Measurements from ENCODE around the gene ISG20L2. TPM values are rescaled to one million over a fixed set of nuclear protein-coding genes. Genes with fewer than 3 reads are reported as not detected.
A peak's percentile ranks its signal among the peaks of the same experiment; 100 is the strongest.
"Not testable (repeated sequence)": the region's sequence is repeated elsewhere in the genome, so short reads cannot be mapped to it uniquely, and the experiment has no call there.

Gene ISG20L2
- total RNA-seq, 6 experiments from 2014 or later = 10.3 to 14.1 (median 12.2) TPM

- intact Hi-C loops (cut with DNase I) = no loop called here
- Histone ChIP-seq H3K4me3 (no peak overlapping the region), H3K9me3 (no peaks in the 10 kb centered on the region), H3K36me3 (no peaks in the 10 kb centered on the region), H3K4me1 (peaks cover 0 to under 1% (median 0%) of the 10 kb centered on the region in 4 donors), H3K27me3 (no peaks in the 10 kb centered on the region), H3K27ac (no peak overlapping the region)
- TF ChIP-seq POLR2A (IDR thresholded peaks at IDR 0.05) = no peak
- no peak for TF ChIP-seq CTCF (IDR thresholded peaks at IDR 0.05)
- 74% methylated on average over 4 of the region's 4 CpGs for WGBS (ENCODE audit: insufficient coverage, low coverage, low lambda C conversion rate, missing lambda C conversion rate)
- DNase-seq (no peak), ATAC-seq (no peak)
These were observed 32.2 kb upstream of the ISG20L2 start for GRCh38 chr1:156760796-156761104.

- TF ChIP-seq POLR2A (IDR thresholded peaks at IDR 0.05) (no peak), CTCF (IDR thresholded peaks at IDR 0.05) (no peak)
- ATAC-seq (peak in 1 of 4 donors; percentile 16), DNase-seq (no peak)
- Histone ChIP-seq H3K9me3 (no peaks in the 10 kb centered on the region), H3K4me3 (no peak overlapping the region), H3K27ac (no peak overlapping the region), H3K27me3 (no peaks in the 10 kb centered on the region), H3K36me3 (no peaks in the 10 kb centered on the region), H3K4me1 (no peaks in the 10 kb centered on the region)
- intact Hi-C loops (cut with DNase I) = no loop called here
- 71% methylated on average over 5 of the region's 6 CpGs for WGBS (ENCODE audit: insufficient coverage, low coverage, low lambda C conversion rate, missing lambda C conversion rate)
These were observed 31.7 kb upstream of the ISG20L2 start for GRCh38 chr1:156760092-156760795.

DNA sequence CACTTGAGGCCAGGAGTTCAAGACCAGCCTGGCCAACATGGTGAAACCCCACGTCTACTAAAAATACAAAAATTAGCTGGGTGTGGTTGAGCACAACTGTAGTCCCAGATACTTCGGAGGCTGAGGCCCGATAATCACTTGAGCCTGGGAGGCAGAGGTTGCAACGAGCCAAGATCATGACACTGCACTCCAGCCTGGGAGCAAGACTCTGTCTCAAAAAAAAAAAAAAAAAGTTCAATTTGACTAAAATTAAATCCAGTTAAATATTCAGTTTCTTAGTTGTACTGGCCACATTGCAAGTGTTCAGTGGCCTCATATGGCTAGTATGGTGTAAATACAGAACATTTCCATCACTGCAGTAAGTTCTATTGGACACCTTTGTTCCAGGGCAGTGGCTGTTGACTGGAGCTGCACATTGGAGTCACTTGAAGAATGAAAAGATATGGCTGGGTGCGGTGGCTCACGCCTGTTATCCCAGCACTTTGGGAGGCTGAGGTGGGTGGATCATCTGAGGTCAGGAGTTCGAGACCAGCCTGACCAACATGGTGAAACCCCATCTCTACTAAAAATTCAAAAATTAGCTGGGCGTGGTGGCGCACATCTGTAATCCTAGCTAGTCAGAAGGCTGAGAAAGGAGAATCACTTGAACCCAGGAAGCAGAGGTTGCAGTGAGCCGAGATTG, 29.1 kb upstream of the ISG20L2 start:
- intact Hi-C loops (cut with DNase I); H3K9me3 ChIP-seq; H3K4me3 ChIP-seq; H3K4me1 ChIP-seq; ATAC-seq; H3K27me3 ChIP-seq; H3K27ac ChIP-seq; DNase-seq; H3K36me3 ChIP-seq: not testable (repeated sequence)
- WGBS (ENCODE audit: insufficient coverage, low coverage, low lambda C conversion rate, missing lambda C conversion rate) = 94% methylated on average over 9 of the region's 10 CpGs

- Histone ChIP-seq H3K4me1 (peaks cover 0 to 13% (median 6%) of the 10 kb centered on the region in 4 donors), H3K27ac (no peak overlapping the region), H3K36me3 (no peaks in the 10 kb centered on the region), H3K9me3 (no peaks in the 10 kb centered on the region), H3K4me3 (no peak overlapping the region), H3K27me3 (no peaks in the 10 kb centered on the region)
- intact Hi-C loops (cut with DNase I) = no loop called here
- whole genome bisulfite sequencing (ENCODE audit: insufficient coverage, low coverage, low lambda C conversion rate, missing lambda C conversion rate) = 100% methylated on average over 1 of the region's 1 CpG
- ATAC-seq (no peak), DNase-seq (no peak)
- TF ChIP-seq CTCF (IDR thresholded peaks at IDR 0.05) (no peak), POLR2A (IDR thresholded peaks at IDR 0.05) (no peak)
These were observed 27.8 kb upstream of the ISG20L2 start for GRCh38 chr1:156756355-156756754.

- H3K4me3 ChIP-seq = no peak overlapping the region
- H3K36me3 ChIP-seq = no peaks in the 10 kb centered on the region
- H3K27me3 ChIP-seq = no peaks in the 10 kb centered on the region
- H3K9me3 ChIP-seq = no peaks in the 10 kb centered on the region
- H3K27ac ChIP-seq = no peak overlapping the region
- DNase-seq (no peak), ATAC-seq (no peak)
- 80% methylated on average over 4 of the region's 5 CpGs for WGBS (ENCODE audit: insufficient coverage, low coverage, low lambda C conversion rate, missing lambda C conversion rate)
- H3K4me1 ChIP-seq = peaks cover 0 to 13% (median 6%) of the 10 kb centered on the region in 4 donors
- TF ChIP-seq POLR2A (IDR thresholded peaks at IDR 0.05) = no peak
- TF ChIP-seq CTCF (IDR thresholded peaks at IDR 0.05) = no peak
- intact Hi-C loops (cut with DNase I) = no loop called here
These were observed 27.0 kb upstream of the ISG20L2 start for GRCh38 chr1:156755527-156755950.
